MG63 (cell line): ENCODE results near the gene UBL4B. TPM values are rescaled to one million over a fixed set of nuclear protein-coding genes. Genes with fewer than 3 reads are reported as not detected.

Source experiments
- DNase-seq: peaks from one replicate; pipeline ENCODE4 v3.0.0-alpha.2; 2020
- H3K27me3 ChIP-seq: fragments of 250-450 bp; sonication (Bioruptor Pico); 2 replicates; pipeline ENCODE4 v1.5.1; 2020; ENCODE audit warnings: mild to moderate bottlenecking, moderate library complexity
- H3K36me3 ChIP-seq: fragments of 250-450 bp; sonication (Bioruptor Pico); 2 replicates; pipeline ENCODE4 v1.5.1; 2020; ENCODE audit warnings: mild to moderate bottlenecking, moderate library complexity
- H3K4me3 ChIP-seq: fragments of 250-450 bp; sonication (Bioruptor Pico); 2 replicates; pipeline ENCODE4 v1.5.1; 2020; ENCODE audit warnings: mild to moderate bottlenecking, moderate library complexity
- H3K9me3 ChIP-seq: fragments of 250-450 bp; sonication (Bioruptor Pico); 2 replicates; pipeline ENCODE4 v1.5.1; 2020; ENCODE audit warnings: mild to moderate bottlenecking, moderate library complexity
- total RNA-seq: library from RNA; depleted of rRNA; stranded (reverse); fragments of >200 nt; shearing (Covaris generic); gene quantifications from 2 replicates; pipeline ENCODE4 v1.2.3, GENCODE V29; 2014; ENCODE audit warnings: low replicate concordance

The UBL4B gene
- total RNA-seq, 1 experiment from 2014 or later = not detected

GRCh38 chr1:110130113-110130591, 17.9 kb downstream of the UBL4B start:
- no peak for DNase-seq
- Histone ChIP-seq H3K4me3 (no peak overlapping the region), H3K9me3 (peaks cover 2% of the 10 kb centered on the region; the same call in 1 of the 2 replicates), H3K27me3 (no peaks in the 10 kb centered on the region), H3K36me3 (no peaks in the 10 kb centered on the region)

GRCh38 chr1:110130989-110131388, 18.7 kb downstream of the UBL4B start:
- no peaks in the 10 kb centered on the region for H3K36me3 ChIP-seq
- no peaks in the 10 kb centered on the region for H3K27me3 ChIP-seq
- H3K9me3 ChIP-seq = peaks cover 2% of the 10 kb centered on the region; the same call in 1 of the 2 replicates
- no peak for DNase-seq
- H3K4me3 ChIP-seq = no peak overlapping the region

GRCh38 chr1:110132682-110133081, 20.4 kb downstream of the UBL4B start:
- H3K36me3 ChIP-seq = no peaks in the 10 kb centered on the region
- no peaks in the 10 kb centered on the region for H3K9me3 ChIP-seq
- H3K27me3 ChIP-seq = 0 out of 2 replicates have a peak, but pooled peaks cover under 1% of the 10 kb centered on the region
- DNase-seq = no peak
- H3K4me3 ChIP-seq = no peak overlapping the region

- DNase-seq = peak; percentile 95
- Histone ChIP-seq H3K27me3 (peaks cover 4% of the 10 kb centered on the region; the same call in 1 of the 2 replicates), H3K9me3 (no peaks in the 10 kb centered on the region), H3K4me3 (no peak overlapping the region), H3K36me3 (no peaks in the 10 kb centered on the region)
Observed at GRCh38 chr1:110133436-110133835, 21.2 kb downstream of the UBL4B start.

GRCh38 chr1:110134050-110134595, 21.9 kb downstream of the UBL4B start:
- peak; percentile 60 for DNase-seq
- Histone ChIP-seq H3K36me3 (no peaks in the 10 kb centered on the region), H3K9me3 (no peaks in the 10 kb centered on the region), H3K27me3 (peaks cover 11% of the 10 kb centered on the region), H3K4me3 (no peak overlapping the region)

- Histone ChIP-seq H3K9me3 (no peaks in the 10 kb centered on the region), H3K36me3 (no peaks in the 10 kb centered on the region), H3K4me3 (no peak overlapping the region), H3K27me3 (peaks cover 21% of the 10 kb centered on the region)
- DNase-seq = peak; percentile 64
Observed at GRCh38 chr1:110135246-110135645, 23.0 kb downstream of the UBL4B start.

GRCh38 chr1:110135666-110136065, 23.4 kb downstream of the UBL4B start:
- H3K36me3 ChIP-seq = no peaks in the 10 kb centered on the region
- no peaks in the 10 kb centered on the region for H3K9me3 ChIP-seq
- no peak overlapping the region for H3K4me3 ChIP-seq
- DNase-seq = peak; percentile 83
- peaks cover 25% of the 10 kb centered on the region for H3K27me3 ChIP-seq

GRCh38 chr1:110136911-110137310, 24.7 kb downstream of the UBL4B start:
- H3K9me3 ChIP-seq = no peaks in the 10 kb centered on the region
- DNase-seq = no peak
- H3K36me3 ChIP-seq = no peaks in the 10 kb centered on the region
- peaks cover 35% of the 10 kb centered on the region for H3K27me3 ChIP-seq
- H3K4me3 ChIP-seq = no peak overlapping the region

- no peaks in the 10 kb centered on the region for H3K9me3 ChIP-seq
- no peak overlapping the region for H3K4me3 ChIP-seq
- H3K27me3 ChIP-seq = peaks cover 38% of the 10 kb centered on the region
- no peaks in the 10 kb centered on the region for H3K36me3 ChIP-seq
- no peak for DNase-seq
Observed at GRCh38 chr1:110138956-110139355, 26.7 kb downstream of the UBL4B start.

GRCh38 chr1:110144366-110144765, 32.1 kb downstream of the UBL4B start:
- no peaks in the 10 kb centered on the region for H3K9me3 ChIP-seq
- H3K36me3 ChIP-seq = no peaks in the 10 kb centered on the region
- no peak overlapping the region for H3K4me3 ChIP-seq
- peaks cover 53% of the 10 kb centered on the region for H3K27me3 ChIP-seq
- DNase-seq = no peak

- peak; percentile 28 for DNase-seq
- Histone ChIP-seq H3K27me3 (peaks cover 29% of the 10 kb centered on the region), H3K4me3 (no peak overlapping the region), H3K36me3 (no peaks in the 10 kb centered on the region), H3K9me3 (no peaks in the 10 kb centered on the region)
Observed at GRCh38 chr1:110148961-110149360, 36.7 kb downstream of the UBL4B start.

GRCh38 chr1:110150330-110151174, 38.3 kb downstream of the UBL4B start, which contains the start of gene SLC6A17:
Gene SLC6A17 (plus strand): TSS chr1:110150494. CDS start chr1:110166930, 16,436 bp downstream.
- peaks cover 23% of the 10 kb centered on the region for H3K27me3 ChIP-seq
- H3K9me3 ChIP-seq = no peaks in the 10 kb centered on the region
- no peaks in the 10 kb centered on the region for H3K36me3 ChIP-seq
- peak within 1 kb of the TSS; percentile 51 for H3K4me3 ChIP-seq
- DNase-seq = peak; percentile 97

- Histone ChIP-seq H3K9me3 (no peaks in the 10 kb centered on the region), H3K27me3 (peaks cover 18% of the 10 kb centered on the region), H3K4me3 (peak overlapping the region; percentile 51), H3K36me3 (no peaks in the 10 kb centered on the region)
- no peak for DNase-seq
Observed at GRCh38 chr1:110151175-110151669, 39.0 kb downstream of the UBL4B start.

GRCh38 chr1:110152133-110152785, 40.0 kb downstream of the UBL4B start:
- Histone ChIP-seq H3K36me3 (no peaks in the 10 kb centered on the region), H3K9me3 (no peaks in the 10 kb centered on the region), H3K4me3 (no peak overlapping the region), H3K27me3 (peaks cover 7% of the 10 kb centered on the region)
- DNase-seq = peak; percentile 84

- H3K4me3 ChIP-seq = no peak overlapping the region
Observed at GRCh38 chr1:110153407-110153950, 41.2 kb downstream of the UBL4B start.

GRCh38 chr1:110155878-110156522, 43.8 kb downstream of the UBL4B start:
- DNase-seq = peak; percentile 67
- Histone ChIP-seq H3K4me3 (no peak overlapping the region), H3K9me3 (no peaks in the 10 kb centered on the region), H3K36me3 (no peaks in the 10 kb centered on the region), H3K27me3 (no peaks in the 10 kb centered on the region; the same call in 1 of the 2 replicates)

More at GRCh38 chr1:110153407-110153950, 41.2 kb downstream of the UBL4B start:
- no peak for DNase-seq
- Histone ChIP-seq H3K27me3 (no peaks in the 10 kb centered on the region; the same call in 1 of the 2 replicates), H3K36me3 (no peaks in the 10 kb centered on the region), H3K9me3 (no peaks in the 10 kb centered on the region)
